Upper lobe of left lung (tissue), 6 donors: ENCODE measurements around the gene ZDHHC13. TPM values are rescaled to one million over a fixed set of nuclear protein-coding genes. Genes with fewer than 3 reads are reported as not detected.

Experiments
- ATAC-seq, 2 donors: fragments of 200-7000 bp; cut with Tn5 transposase; one replicate each; pipeline ENCODE4 v1.9.1; 2022; ENCODE audit warnings: mild to moderate bottlenecking in 2 of 2, moderate library complexity in 2 of 2; ENCODE audit not compliant: low FRiP score in 2 of 2
- DNase-seq, 2 donors: peaks; one replicate each; pipeline ENCODE4 v3.0.0-alpha.2; 2019 to 2020
- H3K27ac ChIP-seq, 4 donors: fragments of 200-600 bp; sonication (generic); one replicate each; pipeline ENCODE4 v1.5.1; 2016 to 2019
- H3K27me3 ChIP-seq, 4 donors: fragments of 200-600 bp; sonication (generic); one replicate each; pipeline ENCODE4 v1.5.1; 2017 to 2019
- H3K36me3 ChIP-seq, 4 donors: fragments of 200-600 bp; sonication (generic); one replicate each; pipeline ENCODE4 v1.5.1; 2016 to 2019
- H3K4me1 ChIP-seq, 4 donors: fragments of 200-600 bp; sonication (generic); one replicate each; pipeline ENCODE4 v1.5.1; 2018 to 2019
- H3K4me3 ChIP-seq, 4 donors: fragments of 200-600 bp; sonication (generic); one replicate each; pipeline ENCODE4 v1.5.1; 2017 to 2019; ENCODE audit warnings: mild to moderate bottlenecking in 2 of 4, moderate library complexity in 1 of 4
- H3K9me3 ChIP-seq, 4 donors: fragments of 200-600 bp; sonication (generic); one replicate each; pipeline ENCODE4 v1.5.1; 2018 to 2019
- CTCF ChIP-seq, 6 experiments: fragments of 450-650 bp in 4 of 6; fragments of 200-600 bp in 2 of 6; sonication (generic) in 2 of 6; IDR thresholded peaks; one replicate each; pipeline ENCODE4 v1.5.1; 2016 to 2019; ENCODE audit warnings: antibody characterized with exemption in 6 of 6
- EP300 ChIP-seq, 4 donors: sonication (generic); formaldehyde crosslinking; IDR thresholded peaks; one replicate each; pipeline ENCODE4 v1.5.1; 2017; ENCODE audit warnings: antibody characterized with exemption in 4 of 4, control low read depth in 2 of 4
- POLR2A ChIP-seq, 4 donors: fragments of 450-650 bp; IDR thresholded peaks; one replicate each; pipeline ENCODE4 v1.5.1; 2016 to 2017; ENCODE audit warnings: antibody characterized with exemption in 4 of 4, mild to moderate bottlenecking in 2 of 4
- POLR2AphosphoS5 ChIP-seq, 2 donors: sonication (generic); formaldehyde crosslinking; IDR thresholded peaks; one replicate each; pipeline ENCODE4 v1.5.1; 2017; ENCODE audit warnings: antibody characterized with exemption in 2 of 2
- WGBS, 2 donors: methylation state at CpG; one replicate each; pipeline ENCODE4 v1.1.5; 2017 to 2018; 5-methylcytosine and 5-hydroxymethylcytosine counted together
- total RNA-seq, 6 donors: library from RNA; depleted of rRNA in 4 of 6; stranded (reverse); fragments of >200 nt in 4 of 6; gene quantifications; one replicate each; pipeline versions ENCODE4 v1.1.0 to v1.2.1, GENCODE V29; 2016 to 2021
- donor health status: DM: no; HTN: no; CAD: no; lungs with moderate emphysema.
- donor health status: DM: no; HTN: yes; CAD: no; lungs with severe emphysema.

The ZDHHC13 gene
- total RNA-seq, 6 donors from 2014 or later: 6.3 to 28.6 (median 11.1) TPM

DNA sequence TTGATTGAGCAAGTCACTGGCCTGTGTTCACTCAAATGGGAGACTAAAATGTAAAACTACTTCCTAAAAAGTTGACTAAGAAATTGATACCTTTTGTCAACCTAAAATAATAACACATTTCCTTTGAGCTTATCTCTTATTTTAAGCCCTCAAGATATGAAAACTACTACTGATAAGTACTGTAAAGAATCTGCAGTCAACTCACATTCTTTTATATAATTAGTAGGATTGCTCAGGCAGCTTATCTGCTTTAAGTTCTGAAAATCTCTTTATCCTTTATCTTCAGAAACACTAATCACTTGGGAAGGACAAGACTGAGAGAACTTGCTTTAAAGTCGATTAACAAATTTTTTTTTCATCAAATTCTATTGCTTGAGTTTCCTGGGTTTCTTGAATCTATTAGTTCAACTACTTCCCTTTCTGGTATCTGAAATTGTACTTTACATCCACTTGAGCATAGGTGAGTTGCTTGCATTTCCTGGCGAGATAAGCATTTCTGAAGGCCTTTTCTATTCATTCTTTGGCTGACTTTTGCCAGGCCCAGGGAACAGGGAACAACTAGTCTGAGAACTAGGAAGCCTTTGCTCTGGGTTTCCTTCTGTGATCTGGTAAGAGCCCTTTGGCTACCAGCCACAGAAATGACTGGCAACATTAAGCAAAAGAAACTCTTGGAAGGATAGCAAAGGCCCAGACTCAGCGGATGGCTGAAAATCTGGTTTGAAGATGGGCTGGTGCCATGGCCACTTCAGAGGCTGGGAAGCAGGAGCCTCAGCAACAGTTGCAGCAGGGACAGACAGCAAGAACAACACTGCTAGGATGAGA, 104.1 kb downstream of the ZDHHC13 start:
- peaks cover 0 to 4% (median 0%) of the 10 kb centered on the region in 4 donors for H3K9me3 ChIP-seq
- H3K4me3 ChIP-seq: no peak overlapping the region
- DNase-seq (peak in 1 of 2 donors; percentile 76), ATAC-seq (peak; percentile 19 to 53)
- H3K4me1 ChIP-seq: peaks cover 0 to 6% (median 2%) of the 10 kb centered on the region in 4 donors
- TF ChIP-seq CTCF (IDR thresholded peaks at IDR 0.05) (no peak), POLR2A (IDR thresholded peaks at IDR 0.05) (no peak), POLR2AphosphoS5 (IDR thresholded peaks at IDR 0.05) (no peak), EP300 (IDR thresholded peaks at IDR 0.05) (no peak)
- H3K36me3 ChIP-seq: no peaks in the 10 kb centered on the region
- no peak overlapping the region for H3K27ac ChIP-seq
- 19 to 52% methylated on average over 3 of the region's 3 CpGs for WGBS, 2 donors
- H3K27me3 ChIP-seq: no peaks in the 10 kb centered on the region

DNA sequence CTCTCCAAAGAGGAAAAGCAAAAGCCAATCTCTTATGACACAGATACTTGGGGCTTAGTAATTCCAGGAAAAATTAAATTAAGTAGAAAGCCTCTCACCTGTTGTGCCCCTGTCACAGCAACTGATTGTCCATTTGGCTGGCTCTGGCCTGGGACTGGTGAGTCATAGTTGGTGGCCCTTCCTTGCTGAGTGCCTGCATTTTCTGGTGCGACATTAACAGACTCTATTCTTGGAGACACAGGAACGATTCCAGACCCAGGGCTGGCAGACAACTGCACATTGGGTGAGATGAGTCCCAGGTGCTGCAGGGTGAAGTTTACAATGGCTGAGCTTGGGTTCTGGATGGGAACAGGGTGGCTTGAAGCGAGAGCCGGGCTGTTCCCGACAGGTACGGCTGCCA, 108.2 kb downstream of the ZDHHC13 start:
- Histone ChIP-seq H3K9me3 (peaks cover 0 to 4% (median 0%) of the 10 kb centered on the region in 4 donors), H3K27ac (no peak overlapping the region), H3K27me3 (no peaks in the 10 kb centered on the region), H3K36me3 (no peaks in the 10 kb centered on the region), H3K4me3 (no peak overlapping the region), H3K4me1 (peaks cover 0 to 6% (median 0%) of the 10 kb centered on the region in 4 donors)
- TF ChIP-seq POLR2AphosphoS5 (IDR thresholded peaks at IDR 0.05): no peak
- no peak for TF ChIP-seq POLR2A (IDR thresholded peaks at IDR 0.05)
- TF ChIP-seq EP300 (IDR thresholded peaks at IDR 0.05): no peak
- no peak for TF ChIP-seq CTCF (IDR thresholded peaks at IDR 0.05)
- WGBS, 2 donors: 95 to 99% methylated on average over 6 of the region's 6 CpGs
- DNase-seq (no peak), ATAC-seq (no peak)

- Histone ChIP-seq H3K9me3 (peaks cover 0 to 4% (median 0%) of the 10 kb centered on the region in 4 donors), H3K27ac (no peak overlapping the region), H3K4me3 (no peak overlapping the region), H3K27me3 (no peaks in the 10 kb centered on the region), H3K4me1 (peaks cover 0 to 5% (median 0%) of the 10 kb centered on the region in 4 donors), H3K36me3 (no peaks in the 10 kb centered on the region)
- no peak for DNase-seq
- ATAC-seq: no peak
- WGBS, 2 donors: 94 to 95% methylated on average over 3 of the region's 3 CpGs
- TF ChIP-seq POLR2AphosphoS5 (IDR thresholded peaks at IDR 0.05): no peak
- no peak for TF ChIP-seq EP300 (IDR thresholded peaks at IDR 0.05)
- TF ChIP-seq CTCF (IDR thresholded peaks at IDR 0.05): no peak
- TF ChIP-seq POLR2A (IDR thresholded peaks at IDR 0.05): no peak
These were observed 108.6 kb downstream of the ZDHHC13 start for GRCh38 chr11:19225581-19225980.

Other genes starting within 250 kb of the ZDHHC13 start
- not detected for gene MRGPRX1, start 177.8 kb upstream of the ZDHHC13 start, total RNA-seq
- under 1 TPM in 1 of 6 donors, not detected in 5; 0.14 TPM for gene MRGPRX2, start 56.5 kb upstream of the ZDHHC13 start, total RNA-seq
- gene CSRP3, start 84.8 kb downstream of the ZDHHC13 start, total RNA-seq: not detected
- 1 to 10 TPM in 4 of 6 donors, under 1 TPM in 2; 0.40 to 1.6 (median 1.1) TPM for gene E2F8, start 123.8 kb downstream of the ZDHHC13 start, total RNA-seq